OCI-LY7 (cell line): ENCODE results near the gene ICOS. TPM values are rescaled to one million over a fixed set of nuclear protein-coding genes. Genes with fewer than 3 reads are reported as not detected.
"Not testable (repeated sequence)": the region's sequence is repeated elsewhere in the genome, so short reads cannot be mapped to it uniquely, and the experiment has no call there.

Experiments
- BruUV-seq: library from RNA; stranded (reverse); fragments of 400-500 nt; replicated peaks from 2 replicates; lab custom pipeline; 2021; lab: Mats Ljungman, UMichigan
- CTCF ChIA-PET: fragments of 300-600 bp; sonication (Branson Sonifier 250); formaldehyde crosslinking; loops from one replicate; lab custom pipeline; 2022; ENCODE audit warnings: antibody characterized with exemption; ENCODE audit not compliant: unreplicated experiment; lab: Charles Lee
- POLR2A ChIA-PET: fragments of 300-600 bp; sonication (Branson Sonifier 250); formaldehyde crosslinking; loops from one replicate; lab custom pipeline; 2022; ENCODE audit warnings: antibody characterized with exemption; lab: Charles Lee
- DNase-seq: peaks from one replicate; pipeline ENCODE4 v3.0.0-alpha.2; 2015; ENCODE audit warnings: low spot score
- H2AFZ ChIP-seq: fragments of 200-600 bp; sonication (generic), shearing (Covaris generic); 2 replicates; pipeline ENCODE4 v1.6.1; 2014; ENCODE audit warnings: mild to moderate bottlenecking, antibody characterized with exemption, low read length, moderate library complexity
- H3K27ac ChIP-seq: fragments of 200-600 bp; sonication (generic); 2 replicates; pipeline ENCODE4 v1.5.1; 2014; ENCODE audit warnings: mixed run types, low read depth, mild to moderate bottlenecking, moderate library complexity, low read length, inconsistent platforms; ENCODE audit not compliant: poor library complexity, severe bottlenecking
- H3K36me3 ChIP-seq: fragments of 200-600 bp; sonication (generic); 2 replicates; pipeline ENCODE4 v1.6.1; 2014; ENCODE audit warnings: mild to moderate bottlenecking, antibody characterized with exemption, low read length, moderate library complexity, mixed read lengths; ENCODE audit not compliant: insufficient read depth
- H3K4me1 ChIP-seq: fragments of 200-600 bp; sonication (generic); 2 replicates; pipeline ENCODE4 v1.5.1; 2014; ENCODE audit warnings: mild to moderate bottlenecking, low read length; ENCODE audit not compliant: insufficient read depth, poor library complexity, severe bottlenecking
- H3K4me2 ChIP-seq: fragments of 200-600 bp; sonication (generic); 2 replicates; pipeline ENCODE4 v1.6.1; 2014; ENCODE audit warnings: mild to moderate bottlenecking, low read length
- H3K4me3 ChIP-seq: fragments of 200-600 bp; sonication (generic); 2 replicates; pipeline ENCODE4 v1.5.1; 2014; ENCODE audit warnings: mild to moderate bottlenecking, low read depth, low read length; ENCODE audit not compliant: poor library complexity, severe bottlenecking
- H3K79me2 ChIP-seq: fragments of 200-600 bp; sonication (generic); 2 replicates; pipeline ENCODE4 v1.6.1; 2016; ENCODE audit warnings: low read depth, mild to moderate bottlenecking, low read length, moderate library complexity, mixed read lengths; ENCODE audit not compliant: insufficient read depth
- H3K9me2 ChIP-seq: fragments of 200-600 bp; sonication (generic); 2 replicates; pipeline ENCODE4 v1.6.1; 2016; ENCODE audit warnings: mild to moderate bottlenecking, low read length, mixed read lengths; ENCODE audit not compliant: insufficient read depth
- H3K9me3 ChIP-seq: fragments of 200-600 bp; sonication (generic); 2 replicates; pipeline ENCODE4 v1.6.1; 2014; ENCODE audit warnings: mild to moderate bottlenecking, mixed run types, low read length, mixed read lengths
- H4K20me1 ChIP-seq: fragments of 200-600 bp; sonication (generic); 2 replicates; pipeline ENCODE4 v1.6.1; 2014; ENCODE audit warnings: mild to moderate bottlenecking, antibody characterized with exemption, low read length, moderate library complexity, mixed read lengths; ENCODE audit not compliant: insufficient read depth
- CTCF ChIP-seq: fragments of 200-600 bp; sonication (generic); conservative IDR thresholded peaks from 2 replicates; pipeline ENCODE4 v1.5.1; 2014; ENCODE audit warnings: mild to moderate bottlenecking, antibody characterized with exemption, low read length, moderate library complexity, mixed read lengths
- EZH2phosphoT487 ChIP-seq: fragments of 200-600 bp; sonication (generic); IDR thresholded peaks from 2 replicates; pipeline ENCODE4 v1.6.1; 2018; ENCODE audit warnings: low read depth, borderline replicate concordance, mild to moderate bottlenecking, mixed run types, antibody characterized with exemption, low read length, moderate library complexity, mixed read lengths
- intact Hi-C: fragments of 100-400 bp; cut with micrococcal nuclease; formaldehyde crosslinking; loops from one replicate; pipeline ENCODE4 v1.10.0; 2022; ENCODE audit not compliant: unreplicated experiment
- total RNA-seq, 2 experiments: library from RNA; depleted of rRNA in 1 of 2; stranded (reverse); fragments of >200 nt in 1 of 2; shearing (Covaris generic) in 1 of 2; gene quantifications; 2 replicates each; pipeline ENCODE4 v1.2.3, GENCODE V29; 2014 to 2022

The ICOS gene
- total RNA-seq, 2 experiments from 2014 or later = not detected

GRCh38 chr2:203928849-203929248, 7.7 kb upstream of the ICOS start:
- CTCF ChIA-PET = no interaction called here
- DNase-seq = peak; percentile 8
- POLR2A ChIA-PET = interaction anchor here (0.6 to 0.8 kb wide), 4 partner anchors 10 to 1160 kb away, joined by 3 to 4 read pairs (median 4); no protein-coding TSS in a partner anchor
- Histone ChIP-seq H3K27ac (no peak overlapping the region), H3K9me3 (no peaks in the 10 kb centered on the region), H2AFZ (no peak overlapping the region), H3K79me2 (no peaks in the 10 kb centered on the region), H4K20me1 (no peaks in the 10 kb centered on the region), H3K36me3 (no peaks in the 10 kb centered on the region), H3K9me2 (no peaks in the 10 kb centered on the region), H3K4me1 (no peaks in the 10 kb centered on the region), H3K4me2 (no peak overlapping the region), H3K4me3 (no peak overlapping the region)
- TF ChIP-seq CTCF (peak; percentile 80), EZH2phosphoT487 (no peak)
- intact Hi-C loops = no loop called here
- no TSS peak for BruUV-seq

- H3K4me2 ChIP-seq, H3K9me2 ChIP-seq, H4K20me1 ChIP-seq, DNase-seq, CTCF ChIA-PET, intact Hi-C loops, H3K9me3 ChIP-seq, BruUV-seq, H3K4me3 ChIP-seq, H3K79me2 ChIP-seq, H2AFZ ChIP-seq, H3K27ac ChIP-seq, POLR2A ChIA-PET, H3K36me3 ChIP-seq, H3K4me1 ChIP-seq: not testable (repeated sequence)
Observed at GRCh38 chr2:203931262-203931661, 5.3 kb upstream of the ICOS start.

- no peak overlapping the region for H3K27ac ChIP-seq
- DNase-seq = no peak
- H3K4me1 ChIP-seq = no peaks in the 10 kb centered on the region
- no peak overlapping the region for H3K4me2 ChIP-seq
- TF ChIP-seq CTCF = no peak
- no peak for TF ChIP-seq EZH2phosphoT487
- ChIA-PET CTCF (no interaction called here), POLR2A (interaction anchor here (0.7 kb wide), 1 partner anchor 41 kb away, joined by 3 read pairs; no protein-coding TSS in a partner anchor)
- no peaks in the 10 kb centered on the region for H3K36me3 ChIP-seq
- no peak overlapping the region for H2AFZ ChIP-seq
- no peaks in the 10 kb centered on the region for H4K20me1 ChIP-seq
- no peaks in the 10 kb centered on the region for H3K9me2 ChIP-seq
- H3K4me3 ChIP-seq = no peak overlapping the region
- intact Hi-C loops = no loop called here
- no TSS peak for BruUV-seq
- no peaks in the 10 kb centered on the region for H3K79me2 ChIP-seq
- H3K9me3 ChIP-seq = no peaks in the 10 kb centered on the region
Observed at GRCh38 chr2:203934041-203934492, 2.5 kb upstream of the ICOS start.
